DMS 273 (cell line): ENCODE results near the gene TRERF1.
A peak's percentile ranks its signal among the peaks of the same experiment; 100 is the strongest.

Source experiments
- DNase-seq: peaks from one replicate; lab custom pipeline; 2025; ENCODE audit not compliant: unreplicated experiment; lab: John Stamatoyannopoulos, UW

The TRERF1 gene

DNA sequence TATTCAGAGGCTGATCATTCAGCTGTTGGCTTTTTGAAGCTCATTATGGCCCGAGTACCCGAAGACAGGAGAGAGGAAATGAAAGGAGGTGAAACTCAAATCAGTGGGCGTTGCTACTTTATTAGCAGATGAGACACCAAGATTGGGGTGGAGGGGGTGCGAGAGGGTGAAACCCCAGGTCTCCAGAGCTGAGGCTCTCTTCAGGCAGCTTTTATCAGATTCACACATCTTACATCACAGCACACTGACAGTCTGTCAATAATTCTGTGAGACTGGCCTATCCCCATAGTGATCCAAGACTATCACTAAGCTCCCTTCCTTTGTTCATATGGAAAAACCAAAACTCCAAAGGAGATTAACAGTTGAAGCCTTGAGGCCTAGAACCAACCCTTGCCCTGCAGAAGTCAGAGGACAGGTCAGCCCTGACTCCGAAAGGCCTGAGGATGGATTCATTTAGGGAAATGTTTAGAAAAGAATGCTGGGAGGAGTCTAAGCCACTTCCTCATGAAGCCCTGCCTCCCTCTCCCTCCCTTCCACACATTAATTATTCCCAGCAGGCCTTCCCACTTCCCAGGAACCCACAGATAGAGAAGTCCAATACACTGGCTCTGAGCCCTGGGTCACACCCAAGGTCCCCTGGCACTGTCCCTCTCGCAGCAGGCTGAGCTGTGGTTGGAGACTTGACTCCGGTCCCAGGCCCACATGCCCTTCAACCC, 23.2 kb downstream of the TRERF1 start:
- no peak for DNase-seq

DNA sequence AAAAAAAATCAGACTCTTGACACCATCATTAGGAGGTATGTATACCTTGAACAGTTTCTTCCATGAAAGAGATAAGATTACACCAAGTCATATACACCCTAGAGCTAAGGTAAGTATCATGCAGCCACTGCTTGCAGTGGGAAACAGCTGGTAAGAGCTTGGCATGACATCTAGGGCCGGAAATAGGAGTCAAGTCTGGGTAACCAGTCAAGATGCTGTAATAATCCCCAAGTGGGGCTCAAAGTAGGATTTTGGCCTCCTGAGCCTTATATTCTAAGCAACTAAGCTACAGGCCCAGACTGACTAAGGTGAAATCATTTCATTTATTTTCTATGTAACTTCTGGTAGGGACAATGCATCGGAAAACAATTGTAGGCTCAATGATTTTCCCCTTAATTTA, 23.9 kb downstream of the TRERF1 start:
- no peak for DNase-seq

DNA sequence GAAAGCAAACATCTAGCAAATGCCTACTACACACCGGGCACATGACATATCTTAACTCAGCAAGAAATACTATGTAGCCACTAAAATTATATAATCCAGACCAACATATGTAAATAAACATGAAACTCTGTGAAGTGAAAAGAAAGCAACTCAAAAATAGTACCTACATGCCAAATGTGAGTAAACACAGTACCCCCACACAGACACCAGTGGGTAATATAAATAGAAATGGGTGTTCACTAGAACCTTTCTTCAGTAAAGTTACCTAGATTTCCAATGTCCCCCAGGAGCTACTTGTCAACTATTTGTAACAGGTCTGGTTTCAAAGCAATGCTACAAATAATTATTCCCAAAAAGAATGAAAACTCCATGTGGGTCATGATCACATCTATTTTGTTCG, 25.5 kb downstream of the TRERF1 start:
- no peak for DNase-seq

DNA sequence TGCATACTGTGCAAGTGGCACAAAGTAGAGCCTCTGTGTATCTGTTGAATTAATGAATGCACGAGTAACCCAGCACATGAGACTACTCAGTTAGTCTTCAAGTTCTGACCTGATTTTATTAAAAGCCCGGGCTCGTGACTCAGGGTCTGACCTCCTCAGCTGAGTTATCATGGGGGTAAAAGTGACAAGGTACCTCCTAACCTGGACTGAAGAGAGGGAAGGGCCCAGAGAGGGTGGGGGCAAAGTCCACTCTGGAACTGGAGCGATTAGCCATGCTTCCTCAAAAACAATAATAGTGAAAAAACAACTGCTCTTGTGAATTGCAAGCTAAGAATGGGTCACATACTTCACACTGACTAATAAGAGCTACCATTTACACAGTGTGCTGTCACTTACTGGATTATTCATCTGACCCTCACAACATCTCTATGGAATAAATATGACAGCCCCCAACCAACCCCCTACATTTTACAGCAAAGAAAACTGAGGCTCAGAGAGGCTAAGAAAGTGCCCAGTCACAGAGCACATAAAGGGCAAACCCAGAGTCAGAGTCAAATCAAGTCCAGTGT, 26.7 kb downstream of the TRERF1 start:
- no peak for DNase-seq

DNA sequence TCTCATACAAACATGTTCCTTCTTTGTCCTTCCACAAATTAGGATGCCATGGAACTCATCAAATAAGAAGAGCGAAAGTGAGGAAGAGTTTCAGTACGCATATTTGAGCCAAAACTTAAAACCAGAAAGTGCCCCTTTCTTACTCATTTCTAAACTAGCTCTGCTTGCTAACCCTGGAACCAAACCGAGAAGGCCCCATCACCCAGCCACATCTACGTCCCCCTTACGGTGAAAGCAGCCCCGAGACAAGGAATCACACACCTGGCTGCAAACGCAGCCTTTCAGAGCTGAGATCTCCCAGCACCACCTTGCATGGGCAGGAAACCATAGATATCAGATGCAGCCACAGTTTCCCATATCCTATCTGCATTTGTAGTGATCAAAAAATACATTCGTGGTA, 28.5 kb downstream of the TRERF1 start:
- no peak for DNase-seq

DNA sequence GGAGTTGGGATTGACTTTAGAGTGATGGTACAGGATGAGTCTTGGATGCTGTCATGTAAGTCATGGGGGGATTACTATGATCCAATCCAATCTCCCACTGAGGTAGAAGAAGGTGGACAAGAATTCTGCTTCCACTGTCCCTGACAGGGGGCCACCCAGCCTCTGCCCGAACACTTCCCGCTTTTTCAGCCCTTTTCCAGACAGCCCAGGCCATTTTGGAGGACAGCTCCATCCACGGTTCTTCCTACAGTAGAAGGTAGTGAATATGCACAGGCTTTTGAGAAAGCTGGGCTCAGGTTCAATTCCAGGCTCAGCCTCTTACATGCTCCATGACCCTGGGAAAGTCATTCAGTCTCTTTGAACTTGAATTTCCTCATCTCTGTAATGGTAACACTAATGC, 31.0 kb downstream of the TRERF1 start:
- no peak for DNase-seq

DNA sequence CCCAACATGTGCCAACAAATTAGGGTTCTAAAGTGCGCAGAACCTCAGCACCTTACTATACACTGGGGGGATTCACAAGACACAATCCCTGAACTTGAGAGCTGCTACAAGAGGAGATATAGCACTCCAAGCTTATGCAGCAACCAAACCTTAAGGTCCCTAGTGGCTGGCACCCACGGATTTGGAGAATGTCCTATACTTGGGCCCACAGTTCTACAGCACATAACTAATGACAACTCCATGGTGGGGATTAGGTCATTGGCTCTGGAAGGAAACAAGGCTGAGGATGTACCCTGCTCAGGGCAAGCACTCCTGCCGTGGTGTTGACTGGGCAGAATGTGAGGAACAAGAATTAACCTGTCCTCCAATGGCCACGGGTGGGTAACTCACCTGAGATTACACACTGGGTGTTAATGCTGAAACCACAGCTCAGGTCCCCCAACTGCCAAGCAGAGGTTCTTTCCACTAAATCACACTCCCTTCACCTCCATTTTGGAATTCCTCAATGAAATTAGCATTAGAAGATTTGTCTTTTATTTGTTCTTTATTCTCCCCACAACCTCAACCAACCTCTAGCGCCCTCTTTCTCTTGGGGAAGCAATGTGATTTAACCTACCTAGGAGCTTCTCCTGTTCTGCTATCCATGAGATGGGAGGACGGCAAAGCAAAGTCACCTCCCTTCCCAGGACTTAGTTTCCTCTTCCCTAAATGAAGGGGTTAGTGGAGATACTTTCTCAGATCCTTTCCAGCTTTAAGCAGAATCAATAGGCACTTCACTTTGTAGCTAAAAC, 32.0 kb downstream of the TRERF1 start:
- DNase-seq, result no peak

DNA sequence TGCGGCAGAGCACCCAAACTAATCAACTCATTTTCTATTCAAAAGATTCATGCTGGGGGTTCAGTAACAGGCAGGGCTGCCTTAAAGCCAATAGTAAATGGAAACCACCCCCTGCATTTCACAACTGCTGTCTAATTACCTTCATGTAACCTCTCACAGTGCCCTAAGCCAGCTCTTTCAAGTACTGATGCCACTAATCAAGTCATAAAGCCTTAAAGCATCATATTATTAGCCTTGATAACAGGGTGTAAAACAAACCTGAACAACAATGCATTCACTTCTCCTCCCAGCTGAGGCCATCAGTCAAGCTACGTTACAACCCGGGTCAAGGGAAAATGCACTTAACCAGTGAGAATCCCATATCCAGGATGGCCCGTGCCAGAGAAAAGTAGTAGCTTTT, 33.0 kb downstream of the TRERF1 start:
- DNase-seq, result no peak

DNA sequence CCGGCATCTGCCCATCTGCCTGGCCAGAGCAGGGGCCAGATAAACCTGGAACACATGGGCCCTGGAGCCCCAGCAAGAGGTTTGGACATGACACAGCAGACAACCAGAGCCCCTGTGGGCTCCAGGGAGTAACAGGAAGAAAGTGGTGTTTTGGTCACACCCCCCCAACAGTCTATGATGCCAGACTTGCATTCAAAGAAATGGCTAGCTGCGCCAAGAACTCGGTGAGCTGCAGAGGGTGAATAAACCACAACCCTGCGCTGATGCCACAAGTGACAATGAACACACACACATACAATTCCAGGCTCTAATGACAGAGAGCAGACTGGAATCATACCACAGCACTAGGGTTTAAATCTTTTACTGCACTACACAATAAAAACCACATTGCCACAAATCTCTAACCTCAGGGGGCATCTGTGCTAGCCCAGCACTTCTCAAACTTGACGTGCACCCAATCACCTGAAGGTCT, 34.0 kb downstream of the TRERF1 start:
- no peak for DNase-seq

DNA sequence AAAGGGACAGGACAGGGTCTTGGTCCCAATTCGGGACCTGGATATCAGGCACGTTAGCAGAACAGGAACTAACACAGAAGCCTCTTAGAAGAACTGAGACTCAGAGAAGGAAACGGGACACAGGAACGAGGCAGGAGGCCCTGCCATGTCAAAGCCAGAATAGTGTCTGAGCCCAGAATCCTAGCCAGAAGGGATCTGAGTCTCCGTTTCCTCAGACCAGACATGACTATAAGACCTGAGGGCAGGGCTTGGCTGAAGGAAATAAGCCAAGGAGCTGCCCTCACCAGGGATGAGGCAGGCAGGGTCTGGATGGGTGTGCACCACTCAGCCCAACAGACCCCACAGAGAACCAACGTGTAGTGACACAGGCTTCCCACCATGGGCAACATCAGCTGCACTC, 40.3 kb downstream of the TRERF1 start:
- no peak for DNase-seq

DNA sequence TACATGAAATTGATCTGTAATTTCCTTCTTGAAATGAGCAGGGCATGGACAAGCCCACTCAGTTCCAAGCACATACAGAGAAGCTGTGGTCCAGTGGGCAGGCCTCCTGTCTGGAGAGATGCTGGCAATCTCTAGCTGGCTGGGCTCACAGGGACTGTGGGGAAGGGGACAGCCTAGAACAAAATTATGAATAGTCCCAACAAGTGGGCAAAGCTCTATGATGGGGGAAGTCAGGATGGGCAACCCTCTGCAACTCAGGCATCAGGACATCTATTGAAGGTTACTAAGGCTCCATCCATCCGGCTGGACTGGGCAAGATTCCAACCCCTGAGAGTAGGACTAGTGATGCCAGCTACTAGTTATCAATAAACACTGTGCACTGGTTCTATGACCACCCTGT, 40.9 kb downstream of the TRERF1 start:
- no peak for DNase-seq

DNA sequence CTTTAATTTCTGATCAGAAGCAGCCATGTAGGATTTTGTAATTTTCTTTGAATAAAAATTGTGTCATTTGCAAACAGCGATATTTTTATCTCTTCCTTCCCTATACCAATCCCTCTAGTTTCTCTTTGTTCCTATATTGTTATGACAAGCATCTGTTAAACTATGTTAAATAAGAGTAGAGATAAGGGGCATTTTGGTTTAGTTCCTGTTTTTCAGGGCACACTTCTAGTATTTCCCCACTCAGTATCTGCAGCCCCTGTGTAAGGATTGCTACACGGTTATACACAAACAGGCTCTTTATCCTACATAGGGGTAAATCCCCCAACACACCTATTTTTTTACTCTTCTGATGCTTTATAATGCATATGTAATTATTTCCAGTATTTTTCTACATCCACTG, 42.1 kb downstream of the TRERF1 start:
- DNase-seq, result no peak

DNA sequence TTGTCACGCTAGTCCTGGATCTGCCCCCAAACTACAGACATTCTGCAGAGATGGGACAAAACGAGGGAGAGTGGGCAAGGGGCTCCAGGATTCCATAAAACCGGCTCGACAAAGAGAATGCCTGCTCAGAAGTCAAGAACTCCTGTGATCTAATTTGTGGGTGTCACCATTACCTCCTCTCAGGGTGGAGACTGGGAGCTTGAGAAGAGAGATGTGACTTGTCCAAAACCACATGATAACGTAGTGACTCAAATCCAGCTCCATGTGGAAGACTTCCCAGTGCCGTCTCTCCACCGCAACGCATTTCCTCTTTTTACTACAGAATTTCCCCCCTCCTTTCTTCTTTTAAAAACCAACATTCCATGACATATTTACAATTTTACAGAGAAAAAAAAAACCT, 44.3 kb downstream of the TRERF1 start:
- no peak for DNase-seq

DNA sequence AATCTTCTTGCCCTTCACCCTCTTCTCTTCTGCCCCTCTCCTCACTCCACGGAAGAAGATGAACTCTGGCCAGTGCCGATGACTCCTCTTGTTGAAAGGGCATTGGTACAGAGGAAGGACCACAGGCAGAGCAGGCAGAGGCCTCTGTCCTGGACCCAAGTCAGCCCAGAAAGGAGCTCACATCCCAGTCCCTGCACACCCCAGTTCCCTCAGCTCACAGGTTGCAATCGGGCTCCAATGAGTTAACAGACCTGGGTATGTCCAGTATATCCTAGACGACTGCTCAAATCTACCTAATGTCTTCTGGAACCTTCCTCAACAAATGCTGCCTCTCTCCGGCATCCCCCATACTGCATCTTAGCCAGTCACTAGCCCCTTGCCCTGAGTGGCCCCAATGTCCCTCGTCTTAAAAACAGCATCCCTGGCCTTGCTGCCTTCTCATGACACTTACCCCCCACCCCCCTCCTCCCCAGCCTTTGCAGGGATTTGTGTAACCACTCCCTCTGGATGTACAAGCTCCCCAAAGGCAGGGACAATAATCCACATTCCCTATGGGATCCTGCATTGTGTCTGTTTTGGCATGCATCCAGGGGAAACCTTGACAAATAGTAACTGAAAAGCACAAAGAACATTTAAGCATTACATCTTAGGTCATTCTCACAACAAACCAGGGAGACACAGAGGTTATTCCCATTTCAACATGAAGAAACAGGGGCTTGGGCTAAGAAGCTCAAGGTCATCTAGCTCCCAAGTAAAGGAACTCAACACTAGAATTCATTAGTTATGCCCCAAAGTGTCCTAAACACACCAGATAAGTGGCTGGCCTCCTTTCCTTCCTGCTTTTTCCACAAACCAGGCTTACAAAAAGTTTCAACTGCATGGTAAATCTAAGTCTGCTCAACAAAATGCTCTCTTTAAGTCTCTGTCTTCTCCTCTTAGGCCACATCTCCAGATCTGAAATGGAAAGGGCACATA, 45.1 kb downstream of the TRERF1 start:
- no peak for DNase-seq

DNA sequence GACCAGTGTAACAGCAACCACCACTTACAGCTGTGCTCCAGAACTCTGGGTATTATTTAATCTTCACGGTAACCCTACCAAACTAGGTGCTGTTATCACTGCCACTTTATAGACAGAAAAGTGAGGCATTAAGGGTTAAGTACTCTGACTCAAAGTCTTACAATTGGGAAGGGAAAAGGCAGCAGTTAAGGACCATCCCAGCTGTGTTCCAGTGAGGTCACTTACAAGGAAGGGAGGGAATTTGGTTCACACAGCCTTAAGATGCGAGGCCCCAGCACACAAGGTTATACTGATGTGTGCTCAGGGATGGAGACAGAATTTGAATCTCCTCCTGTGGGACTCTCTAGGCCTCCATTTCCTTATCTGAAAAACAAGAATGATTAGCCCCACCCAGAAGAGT, 46.7 kb downstream of the TRERF1 start:
- no peak for DNase-seq

DNA sequence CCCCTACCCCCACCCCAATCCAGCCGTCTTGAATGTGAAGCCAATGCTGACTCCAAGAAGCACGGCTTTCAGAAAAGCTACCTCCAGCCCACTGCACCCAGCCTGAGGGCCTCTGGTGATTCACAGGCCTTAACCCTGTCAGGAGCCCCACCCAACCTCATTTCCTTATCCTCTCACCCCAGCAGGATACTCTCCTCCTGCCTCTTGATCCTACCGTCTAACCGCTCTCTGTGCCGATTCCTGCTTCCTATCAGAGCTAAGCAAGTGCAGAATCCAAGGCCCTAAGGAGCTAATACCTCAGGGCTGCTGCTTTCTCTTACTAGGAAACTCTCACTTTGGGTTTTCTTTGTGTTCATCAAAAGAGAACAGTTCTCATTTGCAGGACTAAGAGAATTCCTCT, 47.2 kb downstream of the TRERF1 start:
- no peak for DNase-seq

DNA sequence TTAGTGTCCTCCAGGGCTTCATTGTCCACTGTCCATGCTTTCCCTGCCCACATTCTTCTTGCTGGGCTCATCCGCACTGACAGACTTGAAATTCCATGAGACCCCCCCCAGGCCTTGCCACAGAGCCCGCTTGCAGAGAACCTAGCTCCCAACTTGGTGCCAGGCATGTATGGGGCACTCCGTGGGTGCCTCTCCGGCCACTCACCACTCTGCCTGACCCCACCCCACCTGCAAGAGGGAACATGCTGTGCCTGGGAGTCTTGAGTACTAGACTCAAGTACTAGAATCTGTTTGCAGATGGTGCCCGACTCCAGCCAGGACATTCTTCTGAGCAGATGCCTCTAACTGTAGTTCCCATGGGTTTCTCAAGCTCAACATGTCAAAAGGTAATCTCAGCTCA, 47.9 kb downstream of the TRERF1 start:
- DNase-seq, result no peak

DNA sequence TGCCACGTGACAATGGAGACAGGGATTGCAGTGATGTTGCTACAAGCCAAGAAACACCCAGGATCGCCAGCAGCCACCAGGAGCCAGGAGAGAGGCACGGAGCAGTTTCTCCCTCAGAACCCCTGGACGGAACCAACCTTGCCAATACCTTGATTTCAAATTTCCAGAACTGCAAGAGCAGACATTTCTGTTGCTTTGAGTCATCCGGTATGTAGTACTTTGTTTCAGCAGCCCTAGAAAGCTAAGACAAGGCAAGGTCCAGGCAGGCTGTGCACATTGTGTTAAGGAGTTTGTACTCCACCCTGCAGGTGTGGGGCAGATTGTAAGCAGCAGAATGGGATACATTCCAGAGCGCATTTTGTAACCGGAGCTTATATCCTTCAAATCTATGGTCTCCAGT, 48.3 kb downstream of the TRERF1 start:
- no peak for DNase-seq

DNA sequence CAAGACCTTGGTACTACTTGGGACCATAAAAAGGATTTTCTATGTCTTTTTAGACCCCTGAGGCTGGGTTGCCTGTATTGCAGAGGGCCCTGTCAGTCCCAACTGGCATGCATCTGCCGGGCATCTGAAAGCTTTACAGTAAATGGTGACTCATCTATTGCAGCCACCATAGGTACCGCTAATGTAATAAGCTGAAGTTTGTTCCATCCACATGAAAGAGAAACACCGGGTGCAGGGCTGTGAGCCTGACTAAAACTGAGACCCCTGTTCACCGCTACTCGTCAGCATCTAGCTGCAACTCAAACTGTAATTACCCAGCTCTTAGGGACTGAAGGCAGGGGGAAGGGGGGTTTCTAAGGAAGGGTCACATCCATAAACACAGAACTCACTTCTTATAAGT, 49.5 kb downstream of the TRERF1 start:
- DNase-seq, result peak; percentile 25

DNA sequence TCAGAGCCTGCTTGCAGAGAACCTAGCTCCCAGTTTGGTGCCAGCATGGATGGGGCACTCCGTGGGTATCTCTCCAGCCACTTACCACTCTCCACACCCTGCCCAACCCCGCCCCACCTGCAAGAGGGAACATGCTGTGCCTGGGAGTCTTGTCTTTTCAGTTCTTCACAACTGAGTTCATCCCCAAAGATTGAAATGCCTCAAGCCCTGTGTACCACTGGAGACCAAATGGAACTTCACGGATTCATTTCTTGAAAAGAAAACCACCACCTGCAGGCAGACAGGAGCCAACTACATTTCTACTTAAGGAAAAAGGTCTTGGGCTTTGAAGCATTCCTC, 50.1 kb downstream of the TRERF1 start:
- no peak for DNase-seq

DNA sequence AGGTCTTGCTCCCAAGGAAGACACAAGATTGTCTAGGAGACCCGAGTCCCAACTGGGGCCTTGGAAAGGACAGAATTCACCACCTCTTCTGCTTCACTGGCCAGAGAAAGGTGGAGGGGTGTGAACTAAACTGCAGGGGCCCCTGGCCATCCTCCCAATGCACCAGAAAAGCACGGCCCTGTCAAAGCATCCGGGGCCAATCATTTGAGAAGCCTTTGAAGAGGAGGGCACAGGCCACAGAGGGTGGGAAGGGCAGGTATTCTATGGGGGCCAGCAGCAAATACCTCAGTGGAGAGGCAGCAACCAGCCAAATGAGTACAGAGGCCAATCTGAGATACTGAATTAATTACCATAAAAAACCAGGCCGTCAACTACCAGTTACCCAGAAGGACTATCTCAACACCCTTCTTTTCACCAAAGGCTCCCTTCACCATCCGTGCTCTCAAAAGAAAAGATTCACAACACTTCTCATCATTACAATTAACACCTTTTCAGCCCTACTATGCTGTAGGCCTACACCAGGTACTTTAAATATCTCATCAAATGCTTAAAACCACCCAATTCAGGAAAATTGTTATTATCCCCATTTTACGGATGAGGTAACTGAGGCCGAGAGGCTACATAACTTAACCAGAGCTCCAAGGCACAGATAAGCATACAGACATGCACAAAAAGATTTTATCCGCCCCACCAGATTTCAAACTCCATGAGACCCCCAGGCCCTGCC, 50.7 kb downstream of the TRERF1 start:
- DNase-seq, result no peak
